Hippocampal formation (tissue), 2 donors: ENCODE measurements around the gene ENO2.

Experiments
- DNase-seq, 2 donors: peaks; one replicate each; lab custom pipeline; 2025; lab: John Stamatoyannopoulos, UW

Gene ENO2

DNA sequence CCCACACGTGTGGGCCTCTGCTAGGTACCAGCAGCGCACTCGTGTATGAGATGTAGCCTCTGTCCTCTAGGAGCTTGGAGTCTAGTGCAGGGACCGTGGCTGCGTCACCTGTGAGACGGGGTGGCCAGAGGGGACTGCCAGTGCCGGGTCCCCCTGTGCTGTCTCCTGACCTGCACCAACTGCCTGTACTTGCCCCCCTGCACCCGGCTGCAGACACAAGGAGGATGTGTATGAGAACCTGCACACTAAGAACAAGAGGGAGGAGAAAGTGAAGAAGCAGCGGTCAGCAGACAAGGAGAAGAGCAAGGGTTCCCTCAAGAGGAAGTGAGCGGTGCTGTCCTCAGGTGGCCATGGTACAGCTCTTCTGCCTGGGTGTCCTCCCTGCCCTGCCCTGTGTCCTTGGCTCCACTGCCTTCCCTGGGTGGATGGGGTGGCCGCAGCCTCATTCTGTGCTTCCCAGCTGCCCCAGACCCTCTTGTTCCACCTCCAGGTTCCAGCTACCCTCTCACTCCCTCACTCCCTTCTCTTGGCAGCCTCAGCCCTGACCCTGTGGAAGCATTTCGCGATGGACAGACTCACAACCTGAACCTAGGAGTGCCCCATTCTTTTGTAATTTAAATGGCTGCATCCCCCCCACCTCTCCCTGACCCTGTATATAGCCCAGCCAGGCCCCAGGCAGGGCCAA is 46.4 kb downstream of the ENO2 start:
- no peak for DNase-seq

DNA sequence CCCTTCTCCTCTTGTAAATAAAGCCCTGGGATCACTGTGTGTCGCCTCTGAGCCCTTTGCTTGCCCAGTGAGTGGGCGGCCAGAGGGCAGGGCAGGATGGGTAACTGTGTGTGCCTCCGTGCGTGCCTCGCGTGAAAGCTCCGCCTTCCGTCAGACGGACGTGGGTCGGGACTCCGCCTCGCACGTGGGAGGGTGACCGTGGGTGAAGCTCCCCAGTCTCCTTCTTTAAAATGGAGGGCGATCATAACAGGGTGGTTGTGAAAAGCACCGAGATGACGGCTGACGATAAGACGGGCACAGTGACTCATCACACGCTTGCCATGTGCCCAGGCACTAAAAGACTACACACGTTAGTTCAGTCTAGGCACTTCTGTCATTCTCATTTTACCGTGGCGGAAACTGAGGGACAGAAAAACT is 46.9 kb downstream of the ENO2 start:
- DNase-seq: no peak

- no peak for DNase-seq
Measured at GRCh38 chr12:6961695-6962284, 47.4 kb downstream of the ENO2 start.

- DNase-seq: no peak
Measured at GRCh38 chr12:6962285-6963015, 48.1 kb downstream of the ENO2 start.

DNA sequence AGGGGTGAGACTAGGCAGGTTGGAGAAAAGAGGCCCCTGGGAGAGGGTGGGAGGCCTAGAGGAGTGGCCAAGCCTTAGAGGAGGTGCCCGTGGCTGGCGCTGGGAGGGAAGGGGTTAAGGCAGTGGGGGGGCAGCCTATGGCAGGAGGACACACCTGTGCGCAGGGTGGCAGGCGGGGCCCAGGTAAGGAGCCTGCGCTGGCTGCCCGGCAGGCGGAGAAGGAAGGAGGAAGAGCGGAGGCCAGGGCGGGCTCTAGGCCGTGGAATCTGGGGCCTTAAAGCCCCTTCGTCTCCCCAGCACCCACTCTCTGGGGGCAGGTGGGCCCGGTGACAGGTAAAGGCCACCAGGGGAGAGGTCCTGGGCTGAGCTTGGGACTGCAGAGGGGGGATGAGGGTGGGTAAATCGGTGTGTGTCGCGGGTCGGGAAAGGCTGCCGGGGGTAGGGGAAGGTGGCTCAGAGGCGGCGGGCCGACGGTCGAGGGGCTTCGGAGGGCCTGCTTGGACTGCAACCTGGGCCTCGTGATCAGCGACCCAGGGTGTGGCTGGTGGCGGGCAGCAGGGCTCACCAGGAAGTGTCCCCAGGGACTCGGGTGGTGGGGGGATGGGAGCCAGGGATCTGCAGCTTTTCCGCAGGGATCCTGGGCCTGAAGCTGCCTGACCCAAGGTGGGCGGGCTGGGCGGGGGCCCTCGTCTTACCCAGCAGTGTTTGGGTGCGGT is 48.8 kb downstream of the ENO2 start:
- DNase-seq: no peak

DNA sequence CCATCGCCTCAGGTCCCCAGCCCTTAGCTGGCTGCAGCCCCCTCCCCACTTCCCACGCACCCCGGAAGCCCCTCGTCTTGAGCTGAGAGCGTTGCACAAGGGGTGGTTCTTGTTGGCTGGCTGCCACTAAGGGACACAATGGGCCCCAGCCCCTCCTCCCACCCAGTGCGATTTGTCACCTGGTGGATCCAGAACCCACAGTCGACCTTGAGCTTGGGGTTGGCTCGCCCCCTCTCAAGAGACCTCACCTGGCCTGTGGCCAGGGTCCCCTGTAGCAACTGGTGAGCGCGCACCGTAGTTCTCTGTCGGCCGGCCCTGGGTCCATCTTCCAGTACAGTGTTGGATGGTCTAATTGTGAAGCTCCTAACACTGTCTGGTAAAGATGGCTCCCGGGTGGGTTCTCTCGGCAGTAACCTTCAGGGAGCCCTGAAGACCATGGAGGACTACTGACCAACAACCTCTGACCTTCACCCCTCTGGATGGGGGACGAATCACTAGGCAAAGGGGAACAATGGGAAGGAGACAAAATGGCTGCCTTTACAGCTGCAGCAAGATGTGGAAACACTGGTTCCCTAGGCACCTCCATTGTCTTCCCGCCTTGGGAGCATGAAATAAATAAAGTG is 49.5 kb downstream of the ENO2 start:
- DNase-seq: no peak

GRCh38 chr12:6964605-6965025 is 50.2 kb downstream of the ENO2 start:
- no peak for DNase-seq

DNA sequence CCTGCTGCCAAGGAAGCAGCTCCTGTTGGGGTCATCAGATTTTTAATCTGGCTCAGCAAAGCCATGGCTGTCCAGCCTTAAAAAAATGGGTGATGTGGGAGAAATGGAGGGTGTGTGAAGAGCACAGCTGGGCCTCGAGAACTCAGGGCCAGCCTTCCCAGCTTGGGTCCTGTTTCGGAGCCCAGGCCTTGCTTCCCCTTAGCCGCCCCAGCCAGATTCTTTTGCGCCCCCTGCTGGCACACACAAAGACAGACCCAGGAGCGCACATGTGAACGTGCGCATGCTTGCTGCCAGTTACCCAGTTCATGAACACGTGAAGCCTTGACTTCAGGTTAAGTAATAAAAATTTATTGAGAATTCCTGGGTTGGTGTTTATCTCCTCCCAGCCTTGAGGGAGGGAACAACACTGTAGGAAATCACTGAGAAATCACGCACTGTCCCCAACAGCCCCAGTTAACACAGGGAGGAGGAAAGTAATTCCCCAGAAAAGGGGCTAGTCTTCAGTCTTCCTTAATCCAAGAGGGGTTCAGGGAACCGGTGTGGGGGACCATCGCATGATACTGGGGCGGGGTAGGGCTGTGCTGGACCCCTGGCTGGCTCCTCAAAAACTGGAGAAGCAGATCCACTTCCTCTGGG is 50.8 kb downstream of the ENO2 start:
- DNase-seq: peak; percentile 52 to 78

- DNase-seq: no peak
Measured at GRCh38 chr12:6965714-6966113, 51.3 kb downstream of the ENO2 start.

DNA sequence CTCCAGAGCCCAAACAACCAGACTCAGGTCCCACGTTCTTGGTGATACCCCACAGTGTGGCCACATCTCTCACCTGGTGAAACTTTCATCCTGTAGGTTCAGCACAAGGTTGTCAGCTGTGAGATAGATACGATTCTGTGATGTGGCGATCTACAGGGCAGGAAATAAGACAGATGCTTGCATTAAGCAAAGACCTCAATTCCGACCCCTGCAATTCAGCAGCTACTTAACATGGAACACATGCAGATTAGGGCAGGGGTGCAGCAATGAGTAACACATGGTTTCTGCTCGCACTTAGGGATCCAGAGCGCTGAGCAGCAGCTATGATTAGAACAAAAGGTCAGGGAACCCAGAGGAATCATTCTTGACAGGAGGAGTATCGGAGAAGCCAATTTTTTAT is 52.0 kb downstream of the ENO2 start:
- no peak for DNase-seq

DNA sequence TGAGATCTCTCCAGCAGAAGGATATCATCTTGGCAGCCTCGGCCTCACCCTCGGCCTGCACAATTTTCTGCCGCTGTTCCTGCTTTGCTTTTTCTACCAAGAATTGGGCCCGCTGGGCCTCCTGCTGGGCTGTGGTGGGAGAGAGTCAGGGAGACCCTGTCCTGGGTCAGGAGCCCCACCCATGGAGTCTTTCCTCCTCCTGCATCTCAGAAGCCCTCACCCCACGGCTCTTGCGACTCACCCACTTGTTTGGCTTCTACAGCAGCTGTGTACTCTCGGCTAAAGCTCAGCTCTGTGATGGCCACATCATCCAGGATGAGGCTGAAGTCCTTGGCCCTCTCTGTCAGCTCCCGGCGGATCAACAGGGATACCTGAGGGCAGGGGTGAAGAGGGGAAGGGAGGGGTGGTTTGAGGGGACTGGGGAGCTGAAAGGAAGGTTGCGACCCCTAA is 53.3 kb downstream of the ENO2 start:
- DNase-seq: no peak

- DNase-seq: no peak
Measured at GRCh38 chr12:6968426-6968825, 54.0 kb downstream of the ENO2 start.

DNA sequence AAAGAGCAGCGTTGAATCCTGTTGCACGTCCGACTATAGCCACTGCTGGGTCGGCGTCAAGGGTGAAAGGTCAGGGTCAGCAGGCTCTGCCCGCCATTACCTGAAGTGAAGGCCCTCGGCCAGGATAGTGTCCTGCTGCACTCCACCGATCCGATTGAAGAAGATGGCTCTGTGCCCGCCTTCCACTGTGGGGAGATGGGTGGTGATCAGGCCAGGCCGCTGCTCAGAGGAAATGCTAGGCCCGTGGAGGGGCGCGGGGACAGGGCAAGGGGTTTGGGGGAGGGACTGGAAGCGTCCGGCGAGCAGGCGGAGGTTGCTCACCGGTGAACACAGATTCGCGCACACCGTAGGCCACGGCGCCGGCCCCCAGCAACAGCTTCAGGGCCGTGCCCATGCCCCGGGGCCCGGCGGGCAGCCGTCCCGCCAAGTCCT is 55.7 kb downstream of the ENO2 start:
- no peak for DNase-seq
